NT2/D1 (cell line): Measurements from ENCODE around the gene CAMTA1.

ENCODE experiments used
- SUZ12 ChIP-seq: IDR thresholded peaks from 2 replicates; pipeline ENCODE4 v1.6.1; 2011; ENCODE audit not compliant: insufficient read length, insufficient read depth; ENCODE audit errors: extremely low read depth
- YY1 ChIP-seq: IDR thresholded peaks from 2 replicates; pipeline ENCODE4 v1.6.1; 2011; ENCODE audit not compliant: insufficient read length, insufficient read depth
- ZNF274 ChIP-seq: IDR thresholded peaks from 2 replicates; pipeline ENCODE4 v1.6.1; 2011; ENCODE audit warnings: mild to moderate bottlenecking, low read depth, low read length

- TF ChIP-seq YY1 (no peak), ZNF274 (no peak), SUZ12 (no peak)
These were observed 265.8 kb downstream of the CAMTA1 start for GRCh38 chr1:7050751-7051665.
